Endothelial cell of umbilical vein (primary cell): Measurements from ENCODE around the gene PSTPIP1. TPM values are rescaled to one million over a fixed set of nuclear protein-coding genes. Genes with fewer than 3 reads are reported as not detected.

Source experiments
- BruUV-seq: library from RNA; stranded (reverse); fragments of 400-500 nt; replicated peaks from 2 replicates; lab custom pipeline; 2021; lab: Mats Ljungman, UMichigan
- CTCF ChIA-PET: fragments of 300-600, 350-600 bp; sonication (Branson Sonifier 250); formaldehyde crosslinking; loops from one replicate; lab custom pipeline; 2021; ENCODE audit warnings: antibody characterized with exemption, inconsistent platforms; lab: Charles Lee
- POLR2A ChIA-PET: fragments of 300-600, 350-600 bp; sonication (Branson Sonifier 250); formaldehyde crosslinking; loops from one replicate; lab custom pipeline; 2021; ENCODE audit warnings: antibody characterized with exemption, inconsistent platforms; lab: Charles Lee
- DNase-seq: peaks from one replicate; pipeline ENCODE4 v3.0.0-alpha.2; 2011; ENCODE audit warnings: low read depth, low spot score
- FAIRE-seq: peaks from 2 replicates; lab custom pipeline; 2011; peaks lifted over from hg19 to GRCh38; lab: Jason Lieb, UNC
- H2AFZ ChIP-seq: 2 replicates; pipeline ENCODE4 v1.6.0; 2012; ENCODE audit warnings: low read depth, low read length, control low read depth, inconsistent platforms
- H3K27ac ChIP-seq: 2 replicates; pipeline ENCODE4 v1.5.1; 2011; ENCODE audit warnings: low read depth, mild to moderate bottlenecking, control low read depth, low read length, moderate library complexity; ENCODE audit not compliant: insufficient read depth
- H3K27me3 ChIP-seq, 2 experiments: 2 replicates each; pipeline versions ENCODE4 v1.6.0 to v1.6.1; 2011; ENCODE audit warnings: low read length in 2 of 2, mixed read lengths in 1 of 2; ENCODE audit not compliant: control insufficient read depth in 2 of 2, insufficient read depth in 2 of 2
- H3K36me3 ChIP-seq, 2 experiments: 2 replicates in 1 of 2; 3 replicates in 1 of 2; pipeline ENCODE4 v1.5.1; 2011; ENCODE audit warnings: low read length in 2 of 2, mild to moderate bottlenecking in 1 of 2, moderate library complexity in 1 of 2; ENCODE audit not compliant: control insufficient read depth in 2 of 2, insufficient read depth in 2 of 2; ENCODE audit errors: extremely low read depth in 1 of 2
- H3K4me1 ChIP-seq: 3 replicates; pipeline ENCODE4 v1.5.1; 2011; ENCODE audit warnings: mild to moderate bottlenecking, low read length; ENCODE audit not compliant: control insufficient read depth, insufficient read depth; ENCODE audit errors: extremely low read depth
- H3K4me2 ChIP-seq: 2 replicates; pipeline ENCODE4 v1.6.1; 2011; ENCODE audit warnings: low read length, control low read depth, mixed read lengths; ENCODE audit not compliant: insufficient read depth
- H3K4me3 ChIP-seq, 3 experiments: fragments of 200-600 bp in 1 of 3; sonication (generic), shearing (Covaris generic) in 1 of 3; replicated peaks in 1 of 3; 2 replicates each; pipeline ENCODE4 v1.5.1; 2011 to 2016; ENCODE audit warnings: control low read depth in 3 of 3, low read length in 3 of 3, mild to moderate bottlenecking in 2 of 3, inconsistent platforms in 1 of 3, low read depth in 1 of 3, moderate library complexity in 1 of 3; ENCODE audit not compliant: insufficient read depth in 1 of 3
- H3K79me2 ChIP-seq: 2 replicates; pipeline ENCODE4 v1.6.0; 2012; ENCODE audit warnings: low read length, inconsistent platforms; ENCODE audit not compliant: control insufficient read depth, insufficient read depth
- H3K9ac ChIP-seq: replicated peaks from 2 replicates; pipeline ENCODE3; 2011; ENCODE audit warnings: low read length, control low read depth; ENCODE audit not compliant: insufficient read depth; ENCODE audit errors: extremely low read depth
- H3K9me1 ChIP-seq: replicated peaks from 3 replicates; pipeline ENCODE4 v1.6.0; 2011; ENCODE audit warnings: mild to moderate bottlenecking, low read length; ENCODE audit not compliant: control insufficient read depth, insufficient read depth; ENCODE audit errors: extremely low read depth
- H3K9me3 ChIP-seq: replicated peaks from 2 replicates; pipeline ENCODE4 v1.5.1; 2012; ENCODE audit warnings: low read length, inconsistent platforms; ENCODE audit not compliant: control insufficient read depth, insufficient read depth
- H4K20me1 ChIP-seq: replicated peaks from 2 replicates; pipeline ENCODE3; 2011; ENCODE audit warnings: mild to moderate bottlenecking, low read length; ENCODE audit not compliant: control insufficient read depth, insufficient read depth; ENCODE audit errors: extremely low read depth
- CTCF ChIP-seq, 2 donors: IDR thresholded peaks; 1 replicate in 1 of 2; 2 replicates in 1 of 2; pipeline ENCODE4 v1.5.1; 2011; ENCODE audit warnings: low read length in 2 of 2, mild to moderate bottlenecking in 2 of 2, moderate library complexity in 2 of 2, control low read depth in 1 of 2, inconsistent platforms in 1 of 2, low read depth in 1 of 2; ENCODE audit not compliant: insufficient read depth in 1 of 2; ENCODE audit errors: extremely low read depth in 1 of 2
- EZH2 ChIP-seq: IDR thresholded peaks from 2 replicates; pipeline ENCODE4 v1.6.1; 2012; ENCODE audit warnings: borderline replicate concordance, low read depth, mild to moderate bottlenecking, moderate library complexity, low read length, inconsistent platforms; ENCODE audit not compliant: severe bottlenecking
- FOS ChIP-seq: IDR thresholded peaks from 2 replicates; pipeline ENCODE4 v1.6.1; 2011; ENCODE audit warnings: mild to moderate bottlenecking, low read length, moderate library complexity, borderline replicate concordance; ENCODE audit not compliant: insufficient read depth
- GATA2 ChIP-seq: IDR thresholded peaks from 2 replicates; pipeline ENCODE4 v1.7.0; 2011; ENCODE audit warnings: low read depth, mild to moderate bottlenecking, moderate library complexity, mixed read lengths, low read length; ENCODE audit not compliant: insufficient read length, insufficient read depth
- JUN ChIP-seq: IDR thresholded peaks from 2 replicates; pipeline ENCODE4 v1.6.1; 2011; ENCODE audit warnings: borderline replicate concordance, low read depth; ENCODE audit not compliant: insufficient read length, insufficient read depth
- MAX ChIP-seq: IDR thresholded peaks from 2 replicates; pipeline ENCODE4 v1.6.1; 2011; ENCODE audit not compliant: insufficient read depth, insufficient read length
- MYC ChIP-seq: IDR thresholded peaks from one replicate; pipeline ENCODE4 v1.6.1; 2011; ENCODE audit warnings: mild to moderate bottlenecking, low read depth, low read length
- POLR2A ChIP-seq: IDR thresholded peaks from 2 replicates; pipeline ENCODE4 v1.6.1; 2012; ENCODE audit warnings: low read depth, mild to moderate bottlenecking, control low read depth, low read length
- POLR2AphosphoS5 ChIP-seq: IDR thresholded peaks from 2 replicates; pipeline ENCODE4 v1.6.1; 2012; ENCODE audit warnings: low read depth, mild to moderate bottlenecking, control low read depth, low read length, moderate library complexity; ENCODE audit not compliant: insufficient read depth
- dilution Hi-C: fragments of 300-500 bp; cut with MboI; formaldehyde crosslinking; loops from one replicate; pipeline ENCODE4 v1.15.0; 2019; ENCODE audit warnings: low sequenced_read_pairs; ENCODE audit not compliant: extremely low pct_ligation_motif_present
- intact Hi-C: fragments of 100-400 bp; cut with micrococcal nuclease; formaldehyde crosslinking; loops from one replicate; pipeline ENCODE4 v1.10.0; 2022
- polyA plus RNA-seq, 4 experiments: library from polyadenylated mRNA; depleted of rRNA in 3 of 4; stranded (reverse) in 3 of 4; unstranded in 1 of 4; fragments of >200 nt; gene quantifications; 2 replicates each; pipeline versions ENCODE4 v1.2.1 to v1.2.3, GENCODE V29; 2011 to 2012; ENCODE audit warnings: missing spikeins in 1 of 4
- total RNA-seq: library from RNA; stranded (reverse); gene quantifications from 2 replicates; pipeline ENCODE4 v1.2.3, GENCODE V29; 2021

PSTPIP1 gene
- total and polyA plus RNA-seq, 2 donors (not counting 3 experiments of a cell fraction or from before 2014, with no cell fraction given) = not detected

DNA sequence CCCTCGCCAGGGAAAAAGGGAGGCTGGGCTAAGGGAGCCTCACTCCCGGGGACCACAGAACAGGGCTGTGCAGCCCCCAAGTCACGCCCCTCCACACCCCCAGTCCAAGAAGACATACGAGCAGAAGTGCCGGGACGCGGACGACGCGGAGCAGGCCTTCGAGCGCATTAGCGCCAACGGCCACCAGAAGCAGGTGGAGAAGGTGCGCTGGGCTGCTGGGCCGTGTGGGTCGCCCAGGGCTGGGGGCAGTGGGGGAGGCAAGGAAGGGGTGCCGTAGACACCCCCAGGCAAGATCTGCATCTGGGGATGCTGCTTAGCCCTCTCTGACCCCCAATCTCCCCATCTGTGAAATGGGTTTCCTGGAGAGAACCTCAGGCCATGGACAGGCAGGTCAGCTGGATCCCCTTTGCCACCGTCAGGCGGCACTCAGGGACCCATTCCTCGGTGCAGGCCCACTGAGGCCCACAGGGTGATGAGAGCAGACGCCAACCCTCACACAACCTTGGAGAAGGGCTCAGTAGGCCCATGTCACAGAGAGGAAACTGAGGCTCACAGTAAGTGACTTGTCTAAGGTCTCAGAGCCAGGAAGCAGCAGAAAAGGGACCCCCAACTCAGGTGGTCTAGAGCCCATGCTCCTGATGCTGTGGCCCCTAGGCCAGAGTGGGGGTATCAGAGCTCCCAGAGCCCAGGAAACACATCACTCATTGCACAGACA is 33.7 kb downstream of the PSTPIP1 start:
- H3K4me3 ChIP-seq = peak overlapping the region in 2 of 3 experiments; percentile 23 to 30
- CTCF ChIA-PET = interaction anchor here (1.5 kb wide), 2 partner anchors 55 to 515 kb away, joined by 5 read pairs; no protein-coding TSS in a partner anchor
- no peaks in the 10 kb centered on the region for H3K79me2 ChIP-seq
- no peak overlapping the region for H3K27ac ChIP-seq
- peaks cover 3% of the 10 kb centered on the region for H3K4me1 ChIP-seq
- no peaks in the 10 kb centered on the region for H3K36me3 ChIP-seq
- H4K20me1 ChIP-seq = no peaks in the 10 kb centered on the region
- dilution Hi-C loops = no loop called here
- peak overlapping the region; percentile 87 for H2AFZ ChIP-seq
- no peak for TF ChIP-seq JUN
- TF ChIP-seq POLR2AphosphoS5 = no peak
- TF ChIP-seq GATA2 = no peak
- no peak for TF ChIP-seq EZH2
- no peak for TF ChIP-seq MYC
- no peak for TF ChIP-seq POLR2A
- TF ChIP-seq FOS = no peak
- TF ChIP-seq CTCF (IDR thresholded peaks at IDR 0.05; ENCODE audit: extremely low read depth in 1 of 2, insufficient read depth in 1 of 2, low read depth in 1 of 2, low read length in 2 of 2) = no peak
- no peak for TF ChIP-seq MAX
- DNase-seq (no peak), FAIRE-seq (no peak)
- H3K4me2 ChIP-seq = peak overlapping the region; percentile 43
- intact Hi-C loops = no loop called here
- H3K9ac ChIP-seq = no peak overlapping the region
- no peaks in the 10 kb centered on the region for H3K9me3 ChIP-seq
- no peaks in the 10 kb centered on the region for H3K27me3 ChIP-seq
- POLR2A ChIA-PET = no interaction called here
- no peaks in the 10 kb centered on the region for H3K9me1 ChIP-seq
- BruUV-seq = no TSS peak
